ENCODE data around the gene GMPR2. TPM values are rescaled to one million over a fixed set of nuclear protein-coding genes. Genes with fewer than 3 reads are reported as not detected.

GMPR2 gene
- total RNA-seq, 1 donor from 2014 or later = 47.9 TPM

- no peaks in the 10 kb centered on the region for H3K9me3 Mint-ChIP-seq (ENCODE audit: low read depth)
- H3K27me3 Mint-ChIP-seq (ENCODE audit: low read depth) = no peaks in the 10 kb centered on the region
- H3K27ac Mint-ChIP-seq (ENCODE audit: unreplicated experiment) = no peak overlapping the region
- H3K4me1 Mint-ChIP-seq (ENCODE audit: low read depth) = peaks cover 8% of the 10 kb centered on the region
- no peak overlapping the region for H3K4me3 Mint-ChIP-seq (ENCODE audit: unreplicated experiment)
- no peaks in the 10 kb centered on the region for H3K36me3 Mint-ChIP-seq (ENCODE audit: low read depth)
- TF ChIP-seq, protein P1, sequence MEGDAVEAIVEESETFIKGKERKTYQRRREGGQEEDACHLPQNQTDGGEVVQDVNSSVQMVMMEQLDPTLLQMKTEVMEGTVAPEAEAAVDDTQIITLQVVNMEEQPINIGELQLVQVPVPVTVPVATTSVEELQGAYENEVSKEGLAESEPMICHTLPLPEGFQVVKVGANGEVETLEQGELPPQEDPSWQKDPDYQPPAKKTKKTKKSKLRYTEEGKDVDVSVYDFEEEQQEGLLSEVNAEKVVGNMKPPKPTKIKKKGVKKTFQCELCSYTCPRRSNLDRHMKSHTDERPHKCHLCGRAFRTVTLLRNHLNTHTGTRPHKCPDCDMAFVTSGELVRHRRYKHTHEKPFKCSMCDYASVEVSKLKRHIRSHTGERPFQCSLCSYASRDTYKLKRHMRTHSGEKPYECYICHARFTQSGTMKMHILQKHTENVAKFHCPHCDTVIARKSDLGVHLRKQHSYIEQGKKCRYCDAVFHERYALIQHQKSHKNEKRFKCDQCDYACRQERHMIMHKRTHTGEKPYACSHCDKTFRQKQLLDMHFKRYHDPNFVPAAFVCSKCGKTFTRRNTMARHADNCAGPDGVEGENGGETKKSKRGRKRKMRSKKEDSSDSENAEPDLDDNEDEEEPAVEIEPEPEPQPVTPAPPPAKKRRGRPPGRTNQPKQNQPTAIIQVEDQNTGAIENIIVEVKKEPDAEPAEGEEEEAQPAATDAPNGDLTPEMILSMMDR (IDR thresholded peaks at IDR 0.05) = no peak
- DNase-seq (ENCODE audit: low spot score) = peak; percentile 52
Measured at GRCh38 chr14:24280797-24281460, 48.2 kb downstream of the GMPR2 start.

DNA sequence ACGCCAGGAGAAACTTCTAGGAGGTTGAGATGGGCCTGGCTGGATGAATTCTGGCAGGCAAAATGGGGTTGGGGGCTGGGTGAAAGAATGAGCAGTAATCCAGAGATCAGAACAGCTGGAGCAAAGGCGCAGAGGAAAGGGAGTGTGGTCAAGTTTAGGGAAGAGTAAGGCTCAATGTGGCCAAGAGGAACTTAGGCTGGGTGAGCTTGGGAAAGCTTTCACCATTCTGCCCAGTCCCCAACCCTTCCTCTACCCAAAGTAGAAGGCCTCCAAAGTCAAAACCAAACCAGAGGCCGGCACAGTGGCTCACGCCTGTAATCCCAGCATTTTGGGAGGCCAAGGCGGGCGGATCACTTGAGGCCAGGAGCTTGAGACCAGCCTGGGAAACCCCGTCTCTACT lies 48.9 kb downstream of the GMPR2 start:
- H3K27me3 Mint-ChIP-seq (ENCODE audit: low read depth) = no peaks in the 10 kb centered on the region
- H3K9me3 Mint-ChIP-seq (ENCODE audit: low read depth) = no peaks in the 10 kb centered on the region

GRCh38 chr14:24282736-24283135 lies 50.0 kb downstream of the GMPR2 start:
- TF ChIP-seq, protein P1 (IDR thresholded peaks at IDR 0.05) = no peak
- DNase-seq (ENCODE audit: low spot score) = peak; percentile 51
- H3K4me1 Mint-ChIP-seq (ENCODE audit: low read depth) = peaks cover 8% of the 10 kb centered on the region
- H3K27ac Mint-ChIP-seq (ENCODE audit: unreplicated experiment) = no peak overlapping the region
- no peak overlapping the region for H3K4me3 Mint-ChIP-seq (ENCODE audit: unreplicated experiment)
- no peaks in the 10 kb centered on the region for H3K36me3 Mint-ChIP-seq (ENCODE audit: low read depth)
- no peaks in the 10 kb centered on the region for H3K9me3 Mint-ChIP-seq (ENCODE audit: low read depth)
- H3K27me3 Mint-ChIP-seq (ENCODE audit: low read depth) = no peaks in the 10 kb centered on the region

More for the DNA sequence above, 48.9 kb downstream of the GMPR2 start:
- TF ChIP-seq, protein P1 (IDR thresholded peaks at IDR 0.05) = no peak
- Mint-ChIP-seq H3K4me1 (ENCODE audit: low read depth) (peaks cover 8% of the 10 kb centered on the region), H3K4me3 (ENCODE audit: unreplicated experiment) (no peak overlapping the region), H3K27ac (ENCODE audit: unreplicated experiment) (no peak overlapping the region), H3K36me3 (ENCODE audit: low read depth) (no peaks in the 10 kb centered on the region)
- DNase-seq (ENCODE audit: low spot score) = peak; percentile 10

DNA sequence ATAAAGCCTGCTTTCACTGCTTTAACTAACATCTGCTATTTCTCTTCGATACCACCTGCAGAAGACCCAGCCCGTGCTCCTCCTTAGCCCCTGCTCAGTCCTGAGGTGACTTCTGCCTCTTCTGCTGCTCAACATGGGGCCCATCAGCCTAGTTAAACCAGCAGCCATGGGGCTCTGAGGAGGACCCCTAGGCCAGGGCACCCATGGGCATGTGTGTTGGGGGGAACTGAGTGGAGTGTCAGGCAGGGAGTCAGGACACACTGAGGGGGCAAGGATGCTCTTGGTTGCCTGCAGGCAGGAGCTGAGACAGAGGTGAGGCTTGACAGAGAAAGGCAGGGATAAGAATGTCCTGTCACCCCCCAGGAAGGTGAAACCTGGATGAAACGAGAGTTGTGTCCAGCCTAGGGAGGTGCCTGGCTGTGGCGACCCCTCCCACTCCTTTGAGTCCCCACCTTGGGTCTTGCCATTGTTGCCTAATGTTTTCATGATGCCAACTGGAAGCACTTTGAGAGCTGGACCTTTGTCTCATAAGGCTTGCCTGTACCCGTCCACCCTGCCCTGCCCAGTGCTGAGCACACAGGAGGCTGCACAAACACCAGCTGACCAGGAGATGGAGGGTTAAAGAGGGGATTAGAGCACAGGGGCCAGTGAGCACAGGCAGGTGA lies 51.2 kb downstream of the GMPR2 start:
- no peak overlapping the region for H3K4me3 Mint-ChIP-seq (ENCODE audit: unreplicated experiment)
- TF ChIP-seq, protein P1 (IDR thresholded peaks at IDR 0.05) = no peak
- peak; percentile 59 for DNase-seq (ENCODE audit: low spot score)
- no peak overlapping the region for H3K27ac Mint-ChIP-seq (ENCODE audit: unreplicated experiment)
- no peaks in the 10 kb centered on the region for H3K9me3 Mint-ChIP-seq (ENCODE audit: low read depth)
- no peaks in the 10 kb centered on the region for H3K27me3 Mint-ChIP-seq (ENCODE audit: low read depth)
- no peaks in the 10 kb centered on the region for H3K36me3 Mint-ChIP-seq (ENCODE audit: low read depth)
- peaks cover 8% of the 10 kb centered on the region for H3K4me1 Mint-ChIP-seq (ENCODE audit: low read depth)

GRCh38 chr14:24284501-24285035 lies 51.8 kb downstream of the GMPR2 start:
- no peak overlapping the region for H3K4me3 Mint-ChIP-seq (ENCODE audit: unreplicated experiment)

More at GRCh38 chr14:24284501-24285035, 51.8 kb downstream of the GMPR2 start:
- TF ChIP-seq, protein P1 (IDR thresholded peaks at IDR 0.05) = no peak
- H3K36me3 Mint-ChIP-seq (ENCODE audit: low read depth) = no peaks in the 10 kb centered on the region
- DNase-seq (ENCODE audit: low spot score) = peak; percentile 73
- peaks cover 8% of the 10 kb centered on the region for H3K4me1 Mint-ChIP-seq (ENCODE audit: low read depth)
- H3K27me3 Mint-ChIP-seq (ENCODE audit: low read depth) = no peaks in the 10 kb centered on the region
- H3K27ac Mint-ChIP-seq (ENCODE audit: unreplicated experiment) = no peak overlapping the region
- no peaks in the 10 kb centered on the region for H3K9me3 Mint-ChIP-seq (ENCODE audit: low read depth)
